Measurements from ENCODE around the gene SRF. TPM values are rescaled to one million over a fixed set of nuclear protein-coding genes. Genes with fewer than 3 reads are reported as not detected.
A peak's percentile ranks its signal among the peaks of the same experiment; 100 is the strongest.

The SRF gene
- total RNA-seq, 1 donor from 2014 or later = 9.8 TPM

- no peak for FAIRE-seq
- no peak for DNase-seq (ENCODE audit: low spot score in 2 of 2)
Observed at GRCh38 chr6:43146709-43147688, 24.1 kb upstream of the SRF start.

- FAIRE-seq (no peak), DNase-seq (ENCODE audit: low spot score in 2 of 2) (no peak)
Observed at GRCh38 chr6:43147691-43148477, 23.2 kb upstream of the SRF start.

GRCh38 chr6:43149265-43149664, 21.8 kb upstream of the SRF start:
- FAIRE-seq = no peak
- no peak for DNase-seq (ENCODE audit: low spot score in 2 of 2)

- FAIRE-seq = no peak
- DNase-seq (ENCODE audit: low spot score in 2 of 2) = no peak
Observed at GRCh38 chr6:43150051-43150751, 20.9 kb upstream of the SRF start.

GRCh38 chr6:43159599-43159998, 11.5 kb upstream of the SRF start:
- DNase-seq (ENCODE audit: low spot score in 2 of 2) = no peak
- no peak for FAIRE-seq

GRCh38 chr6:43163899-43164298, 7.2 kb upstream of the SRF start:
- no peak for FAIRE-seq
- DNase-seq (ENCODE audit: low spot score in 2 of 2) = no peak

- no peak for FAIRE-seq
Observed at GRCh38 chr6:43170417-43170930, 595 bp upstream of the SRF start.

GRCh38 chr6:43171707-43172103, 636 bp downstream of the SRF start:
- DNase-seq (ENCODE audit: low spot score in 2 of 2) (no peak), FAIRE-seq (no peak)

More at GRCh38 chr6:43170417-43170930, 595 bp upstream of the SRF start:
- DNase-seq (ENCODE audit: low spot score in 2 of 2) = peak in 1 of 2 donors; percentile 71

GRCh38 chr6:43172104-43173007, 1.3 kb downstream of the SRF start:
- FAIRE-seq (no peak), DNase-seq (ENCODE audit: low spot score in 2 of 2) (no peak)

- DNase-seq (ENCODE audit: low spot score in 2 of 2) = no peak
- FAIRE-seq = no peak
Observed at GRCh38 chr6:43173591-43174262, 2.7 kb downstream of the SRF start.

GRCh38 chr6:43174263-43175112, 3.4 kb downstream of the SRF start:
- FAIRE-seq = no peak
- peak; percentile 91 to 97 for DNase-seq (ENCODE audit: low spot score in 2 of 2)

- DNase-seq (ENCODE audit: low spot score in 2 of 2) (no peak), FAIRE-seq (no peak)
Observed at GRCh38 chr6:43175676-43176422, 4.8 kb downstream of the SRF start.

- FAIRE-seq = no peak
Observed at GRCh38 chr6:43176423-43176786, 5.3 kb downstream of the SRF start.

GRCh38 chr6:43178150-43178549, 7.1 kb downstream of the SRF start:
- DNase-seq (ENCODE audit: low spot score in 2 of 2) (no peak), FAIRE-seq (no peak)

More at GRCh38 chr6:43176423-43176786, 5.3 kb downstream of the SRF start:
- DNase-seq (ENCODE audit: low spot score in 2 of 2) = no peak

GRCh38 chr6:43178951-43179830, 8.1 kb downstream of the SRF start:
- DNase-seq (ENCODE audit: low spot score in 2 of 2) (no peak), FAIRE-seq (no peak)

GRCh38 chr6:43180058-43180457, 9.0 kb downstream of the SRF start:
- no peak for DNase-seq (ENCODE audit: low spot score in 2 of 2)

More at GRCh38 chr6:43180058-43180457, 9.0 kb downstream of the SRF start:
- FAIRE-seq = no peak

Measured in frontal cortex (tissue), 4 donors.